HepG2 (cell line): ENCODE data around the gene GRM6. TPM values are rescaled to one million over a fixed set of nuclear protein-coding genes. Genes with fewer than 3 reads are reported as not detected.

Experiments
- ATAC-seq: fragments of 200-7000 bp; cut with Tn5 transposase; 3 replicates; pipeline ENCODE4 v1.9.1; 2020; ENCODE audit warnings: mild to moderate bottlenecking, moderate library complexity
- BruUV-seq: library from RNA; stranded (reverse); fragments of 400-500 nt; replicated peaks from 2 replicates; lab custom pipeline; 2021; lab: Mats Ljungman, UMichigan
- CTCF ChIA-PET: fragments of 300-600 bp; formaldehyde crosslinking; extraction: SDS; loops from one replicate; lab custom pipeline; 2021; ENCODE audit warnings: low total read pairs, inconsistent platforms, low intra/inter-chr PET ratio; lab: Yijun Ruan, JAX
- POLR2A ChIA-PET: fragments of 350-600 bp; sonication (Branson Sonifier 250); formaldehyde crosslinking; loops from one replicate; lab custom pipeline; 2020; ENCODE audit warnings: antibody characterized with exemption, inconsistent platforms; lab: Yijun Ruan, JAX
- DNase-seq: peaks from one replicate; pipeline ENCODE4 v3.0.0-alpha.2; 2015; ENCODE audit warnings: low spot score
- FAIRE-seq: peaks from 3 replicates; lab custom pipeline; 2011; peaks lifted over from hg19 to GRCh38; lab: Jason Lieb, UNC
- H2AFZ ChIP-seq: one replicate; pipeline ENCODE4 v1.6.1; 2011; ENCODE audit warnings: low read length, inconsistent platforms
- H3K27ac ChIP-seq: fragments of 300-600 bp; 3 replicates; pipeline ENCODE4 v1.8.0; 2011; ENCODE audit warnings: mixed run types, mild to moderate bottlenecking, mixed read lengths, low read length, inconsistent platforms; ENCODE audit not compliant: insufficient read depth; ENCODE audit errors: extremely low read length
- H3K27me3 ChIP-seq, 2 experiments: fragments of 200-600 bp in 1 of 2; 2 replicates in 1 of 2; 3 replicates in 1 of 2; pipeline versions ENCODE4 v1.6.0 to v1.8.0; 2011; ENCODE audit warnings: low read length in 2 of 2, mild to moderate bottlenecking in 2 of 2, moderate library complexity in 2 of 2, inconsistent platforms in 1 of 2; ENCODE audit not compliant: insufficient read depth in 2 of 2, control insufficient read depth in 1 of 2
- H3K36me3 ChIP-seq, 2 experiments: fragments of 200-600 bp in 1 of 2; replicated peaks in 1 of 2; 2 replicates in 1 of 2; 3 replicates in 1 of 2; pipeline versions ENCODE4 v1.5.1 to v1.8.0; 2011; ENCODE audit warnings: low read length in 2 of 2, inconsistent platforms in 1 of 2; ENCODE audit not compliant: insufficient read depth in 2 of 2, control insufficient read depth in 1 of 2
- H3K4me1 ChIP-seq: 2 replicates; pipeline ENCODE4 v1.5.1; 2012; ENCODE audit warnings: low read length, inconsistent platforms; ENCODE audit not compliant: insufficient read depth
- H3K4me2 ChIP-seq: 2 replicates; pipeline ENCODE4 v1.6.0; 2011; ENCODE audit warnings: low read depth, low read length, inconsistent platforms
- H3K4me3 ChIP-seq, 3 experiments: fragments of 200-600 bp in 1 of 3; sonication (generic), shearing (Covaris generic) in 1 of 3; replicated peaks in 1 of 3; 2 replicates each; pipeline ENCODE4 v1.5.1; 2011 to 2016; ENCODE audit warnings: low read length in 3 of 3, inconsistent platforms in 2 of 3, low read depth in 2 of 3, mild to moderate bottlenecking in 2 of 3, control low read depth in 1 of 3, mixed read lengths in 1 of 3; ENCODE audit not compliant: insufficient read depth in 1 of 3
- H3K79me2 ChIP-seq: one replicate; pipeline ENCODE4 v1.6.1; 2011; ENCODE audit warnings: low read length, inconsistent platforms; ENCODE audit not compliant: insufficient read depth
- H3K9ac ChIP-seq: 2 replicates; pipeline ENCODE4 v1.6.0; 2011; ENCODE audit warnings: mild to moderate bottlenecking, low read depth, low read length, inconsistent platforms; ENCODE audit not compliant: insufficient read depth
- H3K9me3 ChIP-seq: 2 replicates; pipeline ENCODE4 v1.5.1; 2012; ENCODE audit warnings: mild to moderate bottlenecking, low read length
- H4K20me1 ChIP-seq: 2 replicates; pipeline ENCODE4 v1.6.0; 2011; ENCODE audit warnings: inconsistent platforms, mild to moderate bottlenecking, low read length, moderate library complexity; ENCODE audit not compliant: insufficient read depth
- GABPA ChIP-seq, 2 experiments: IDR thresholded peaks; 2 replicates each; pipeline ENCODE4 v1.6.1; 2011 to 2016; ENCODE audit warnings: low read depth in 2 of 2, low read length in 1 of 2, missing biosample characterization in 1 of 2, missing genetic modification characterization in 1 of 2
- ZNF776 ChIP-seq: sonication (generic); formaldehyde crosslinking; IDR thresholded peaks from 2 replicates; pipeline ENCODE4 v1.4.0; 2020; ENCODE audit warnings: mild to moderate bottlenecking, missing genetic modification reagents
- ZSCAN20 ChIP-seq: sonication (generic); formaldehyde crosslinking; IDR thresholded peaks from 2 replicates; pipeline ENCODE4 v1.4.0; 2020; ENCODE audit warnings: missing genetic modification reagents, mild to moderate bottlenecking, borderline replicate concordance
- WGBS: methylation state at CpG from one replicate; pipeline ENCODE4 v1.1.6; 2017; ENCODE audit warnings: low lambda C conversion rate; 5-methylcytosine and 5-hydroxymethylcytosine counted together
- in situ Hi-C: cut with HindIII; loops from 2 replicates; pipeline ENCODE4 v1.10.0; 2017; ENCODE audit warnings: low pct_unique_long_range_greater_than_20kb; ENCODE audit not compliant: extremely low pct_ligation_motif_present
- intact Hi-C: fragments of 100-400 bp; cut with micrococcal nuclease; formaldehyde crosslinking; loops from one replicate; pipeline ENCODE4 v1.10.0; 2022; ENCODE audit not compliant: unreplicated experiment
- polyA plus RNA-seq, 8 experiments: library from polyadenylated mRNA; depleted of rRNA in 3 of 8; stranded (reverse) in 7 of 8; unstranded in 1 of 8; fragments of >200 nt; fragmentation: Illumina TruSeq in 4 of 8; extraction: Trizol in 4 of 8; gene quantifications; 2 replicates each; pipeline versions ENCODE4 v1.2.1 to v1.2.3, GENCODE V29; 2011 to 2016; ENCODE audit warnings: low read depth in 4 of 8, missing spikeins in 1 of 8, mixed read lengths in 1 of 8; ENCODE audit not compliant: insufficient read depth in 1 of 8
- total RNA-seq, 5 experiments: library from RNA; depleted of rRNA; stranded (reverse); fragments of >200 nt; fragmentation: Illumina TruSeq; extraction: Trizol; gene quantifications; 2 replicates each; pipeline ENCODE4 v1.2.3, GENCODE V29; 2016; ENCODE audit warnings: low read depth in 1 of 5

Gene GRM6
- total and polyA plus RNA-seq, 2 of the 13 experiments (the other 11 are each of a cell fraction or from before 2014, with no cell fraction given): not detected

GRCh38 chr5:179044765-179045164 lies 49.6 kb upstream of the GRM6 start:
- TF ChIP-seq ZSCAN20 (no peak), ZNF776 (CRISPR knock-in tag) (no peak)
- DNase-seq: no peak
- ChIA-PET POLR2A (no interaction called here), CTCF (no interaction called here)
- intact Hi-C loops: no loop called here
- no peak for ATAC-seq
- BruUV-seq: no TSS peak
- Histone ChIP-seq H3K9me3 (peaks cover 58% of the 10 kb centered on the region), H3K9ac (no peak overlapping the region), H4K20me1 (no peaks in the 10 kb centered on the region), H3K79me2 (no peaks in the 10 kb centered on the region), H3K4me2 (no peak overlapping the region), H3K36me3 (no peaks in the 10 kb centered on the region), H3K27me3 (no peaks in the 10 kb centered on the region; a peak in 1 of 5 replicates), H2AFZ (no peak overlapping the region), H3K4me3 (no peak overlapping the region), H3K27ac (no peak overlapping the region), H3K4me1 (no peaks in the 10 kb centered on the region)
- 0% methylated on average over 2 of the region's 2 CpGs for WGBS
- no peak for FAIRE-seq
- in situ Hi-C loops: no loop called here

GRCh38 chr5:179033004-179033580 lies 38.0 kb upstream of the GRM6 start:
- BruUV-seq: no TSS peak
- CTCF ChIA-PET: no interaction called here
- POLR2A ChIA-PET: no interaction called here

More at GRCh38 chr5:179033004-179033580, 38.0 kb upstream of the GRM6 start:
- H3K9ac ChIP-seq: no peak overlapping the region
- intact Hi-C loops: no loop called here
- no peaks in the 10 kb centered on the region; a peak in 1 of 5 replicates for H3K27me3 ChIP-seq
- in situ Hi-C loops: no loop called here
- no peak overlapping the region for H3K4me3 ChIP-seq
- H3K36me3 ChIP-seq: peaks cover 1 to 7% of the 10 kb centered on the region in 2 experiments; a peak in 2 of 5 replicates
- no peak for TF ChIP-seq GABPA (IDR thresholded peaks at IDR 0.05; ENCODE audit: low read depth, low read length)
- no peak for TF ChIP-seq GABPA (CRISPR knock-in tag; IDR thresholded peaks at IDR 0.05; ENCODE audit: low read depth)
- no peaks in the 10 kb centered on the region for H4K20me1 ChIP-seq
- no peak overlapping the region for H3K4me2 ChIP-seq
- H3K79me2 ChIP-seq: no peaks in the 10 kb centered on the region
- no peak overlapping the region for H2AFZ ChIP-seq
- H3K4me1 ChIP-seq: no peaks in the 10 kb centered on the region
- H3K27ac ChIP-seq: no peak overlapping the region
- peaks cover 87% of the 10 kb centered on the region for H3K9me3 ChIP-seq
- FAIRE-seq (no peak), DNase-seq (no peak), ATAC-seq (no peak)
- WGBS: 64% methylated on average over 7 of the region's 7 CpGs
